Measurements from ENCODE around the gene TSHZ1. TPM values are rescaled to one million over a fixed set of nuclear protein-coding genes. Genes with fewer than 3 reads are reported as not detected.

The TSHZ1 gene
- total RNA-seq, 4 donors from 2014 or later = 16.3 to 34.8 (median 29.8) TPM

- 84 to 92% methylated on average over 6 to 12 of the region's 12 CpGs for WGBS, 2 donors (ENCODE audit: low coverage in 1 of 2)
- in situ Hi-C loops (cut with MboI; ENCODE audit: low pct_ligation_motif_present in 1 of 4, low pct_unique_long_range_greater_than_20kb in 1 of 4, low sequenced_read_pairs in 3 of 4) = loop anchor here in 1 of 4 donors (25.0 kb wide), 1 partner anchor 733 kb away; the partner anchor contains the start of gene CNDP2
- peak overlapping the region; percentile 88 to 95 (median 90) for H3K27ac ChIP-seq
Observed at GRCh38 chr18:75220551-75221355, 10.2 kb downstream of the TSHZ1 start.

GRCh38 chr18:75221397-75221796, 10.8 kb downstream of the TSHZ1 start:
- Histone ChIP-seq H3K27ac (peak overlapping the region; percentile 88 to 95 (median 90)), H3K36me3 (no peaks in the 10 kb centered on the region), H3K4me3 (no peak overlapping the region), H3K9me3 (no peaks in the 10 kb centered on the region), H3K4me1 (peaks cover 13 to 80% (median 42%) of the 10 kb centered on the region in 4 donors), H3K27me3 (no peaks in the 10 kb centered on the region)
- 69 to 86% methylated on average over 1 of the region's 1 CpG for WGBS, 2 donors (ENCODE audit: low coverage in 1 of 2)
- no peak for TF ChIP-seq POLR2AphosphoS5 (IDR thresholded peaks at IDR 0.05)
- no peak for TF ChIP-seq POLR2A (IDR thresholded peaks at IDR 0.05)
- TF ChIP-seq CTCF (IDR thresholded peaks at IDR 0.05) = no peak
- TF ChIP-seq EP300 (IDR thresholded peaks at IDR 0.05; ENCODE audit: low read depth) = no peak
- in situ Hi-C loops (cut with MboI; ENCODE audit: low pct_ligation_motif_present in 1 of 4, low pct_unique_long_range_greater_than_20kb in 1 of 4, low sequenced_read_pairs in 3 of 4) = loop anchor here in 1 of 4 donors (25.0 kb wide), 1 partner anchor 734 kb away; the partner anchor contains the start of gene CNDP2
- intact Hi-C loops (cut with DNase I; ENCODE audit: low total_unique reads) = no loop called here
- no peak for DNase-seq

More at GRCh38 chr18:75220551-75221355, 10.2 kb downstream of the TSHZ1 start:
- intact Hi-C loops (cut with DNase I; ENCODE audit: low total_unique reads) = no loop called here
- no peak for DNase-seq
- Histone ChIP-seq H3K36me3 (no peaks in the 10 kb centered on the region), H3K9me3 (no peaks in the 10 kb centered on the region), H3K4me3 (no peak overlapping the region), H3K4me1 (peaks cover 13 to 80% (median 49%) of the 10 kb centered on the region in 4 donors), H3K27me3 (no peaks in the 10 kb centered on the region)
- TF ChIP-seq POLR2AphosphoS5 (IDR thresholded peaks at IDR 0.05) (no peak), CTCF (IDR thresholded peaks at IDR 0.05) (no peak)

- intact Hi-C loops (cut with DNase I; ENCODE audit: low total_unique reads) (no loop called here), in situ Hi-C loops (cut with MboI; ENCODE audit: low pct_ligation_motif_present in 1 of 4, low pct_unique_long_range_greater_than_20kb in 1 of 4, low sequenced_read_pairs in 3 of 4) (loop anchor here in 1 of 4 donors (25.0 kb wide), 1 partner anchor 735 kb away; the partner anchor contains the start of gene CNDP2)
- TF ChIP-seq POLR2A (IDR thresholded peaks at IDR 0.05) (no peak), POLR2AphosphoS5 (IDR thresholded peaks at IDR 0.05) (no peak), CTCF (IDR thresholded peaks at IDR 0.05) (no peak), EP300 (IDR thresholded peaks at IDR 0.05; ENCODE audit: low read depth) (no peak)
- no peaks in the 10 kb centered on the region for H3K36me3 ChIP-seq
- H3K4me3 ChIP-seq = no peak overlapping the region
- no peaks in the 10 kb centered on the region for H3K9me3 ChIP-seq
- H3K4me1 ChIP-seq = peaks cover 16 to 80% (median 42%) of the 10 kb centered on the region in 4 donors
- peak overlapping the region in 2 of 4 donors; percentile 88 to 91 for H3K27ac ChIP-seq
- no peak for DNase-seq
- 83 to 85% methylated on average over 7 of the region's 7 CpGs for WGBS, 2 donors (ENCODE audit: low coverage in 1 of 2)
- H3K27me3 ChIP-seq = no peaks in the 10 kb centered on the region
Observed at GRCh38 chr18:75221897-75222296, 11.3 kb downstream of the TSHZ1 start.

GRCh38 chr18:75222407-75222806, 11.8 kb downstream of the TSHZ1 start:
- in situ Hi-C loops (cut with MboI; ENCODE audit: low pct_ligation_motif_present in 1 of 4, low pct_unique_long_range_greater_than_20kb in 1 of 4, low sequenced_read_pairs in 3 of 4) (loop anchor here in 1 of 4 donors (25.0 kb wide), 1 partner anchor 735 kb away; the partner anchor contains the start of gene CNDP2), intact Hi-C loops (cut with DNase I; ENCODE audit: low total_unique reads) (no loop called here)
- Histone ChIP-seq H3K4me3 (no peak overlapping the region), H3K36me3 (no peaks in the 10 kb centered on the region), H3K27me3 (no peaks in the 10 kb centered on the region), H3K27ac (peak overlapping the region in 1 of 4 donors; percentile 88), H3K4me1 (peaks cover 20 to 80% (median 41%) of the 10 kb centered on the region in 4 donors), H3K9me3 (no peaks in the 10 kb centered on the region)
- 82 to 89% methylated on average over 7 to 10 of the region's 10 CpGs for WGBS, 2 donors (ENCODE audit: low coverage in 1 of 2)
- no peak for DNase-seq
- TF ChIP-seq POLR2AphosphoS5 (IDR thresholded peaks at IDR 0.05) = no peak
- TF ChIP-seq POLR2A (IDR thresholded peaks at IDR 0.05) = no peak
